Thoracic aorta (tissue), 2 donors: ENCODE data around the gene GPRC5A. TPM values are rescaled to one million over a fixed set of nuclear protein-coding genes. Genes with fewer than 3 reads are reported as not detected.

Experiments
- ATAC-seq: fragments of 150-250 bp; one replicate; pipeline ENCODE4 v1.8.0; 2017; ENCODE audit warnings: low read depth; ENCODE audit not compliant: insufficient number of reproducible peaks, low FRiP score
- DNase-seq: peaks from one replicate; pipeline ENCODE4 v3.0.0-alpha.2; 2020; ENCODE audit warnings: low spot score
- H3K27ac ChIP-seq, 2 donors: fragments of 200-600 bp; sonication (generic); 1 replicate in 1 of 2; 2 replicates in 1 of 2; pipeline ENCODE4 v1.5.1; 2016; ENCODE audit warnings: mild to moderate bottlenecking in 2 of 2, moderate library complexity in 2 of 2
- H3K27me3 ChIP-seq: fragments of 200-600 bp; sonication (generic); replicated peaks from 2 replicates; pipeline ENCODE4 v1.6.0; 2016; ENCODE audit warnings: mild to moderate bottlenecking; ENCODE audit not compliant: insufficient read depth
- H3K36me3 ChIP-seq: fragments of 200-600 bp; sonication (generic); one replicate; pipeline ENCODE4 v1.5.1; 2016
- H3K4me1 ChIP-seq, 2 donors: fragments of 200-600 bp; sonication (generic); 1 replicate in 1 of 2; 2 replicates in 1 of 2; pipeline versions ENCODE4 v1.5.1 to v1.6.0; 2016; ENCODE audit warnings: low read depth in 2 of 2, mild to moderate bottlenecking in 1 of 2; ENCODE audit not compliant: control insufficient read depth in 1 of 2
- H3K4me3 ChIP-seq: fragments of 200-600 bp; sonication (generic); 2 replicates; pipeline ENCODE4 v1.5.1; 2016; ENCODE audit warnings: mild to moderate bottlenecking
- H3K9me3 ChIP-seq: fragments of 200-600 bp; sonication (generic); 2 replicates; pipeline ENCODE4 v1.5.1; 2016
- total RNA-seq, 2 donors: library from RNA; depleted of rRNA; stranded (reverse); fragments of >200 nt; gene quantifications; one replicate each; pipeline versions ENCODE4 v1.1.0 to v1.2.3, GENCODE V29; 2016
- TF ChIP-seq, protein P1 (sequence below): fragments of 200-600 bp; sonication (generic); IDR thresholded peaks from one replicate; pipeline ENCODE4 v1.5.1; 2019; ENCODE audit warnings: antibody characterized with exemption

The GPRC5A gene
- total RNA-seq, 2 donors from 2014 or later: 42.8 to 123 TPM

DNA sequence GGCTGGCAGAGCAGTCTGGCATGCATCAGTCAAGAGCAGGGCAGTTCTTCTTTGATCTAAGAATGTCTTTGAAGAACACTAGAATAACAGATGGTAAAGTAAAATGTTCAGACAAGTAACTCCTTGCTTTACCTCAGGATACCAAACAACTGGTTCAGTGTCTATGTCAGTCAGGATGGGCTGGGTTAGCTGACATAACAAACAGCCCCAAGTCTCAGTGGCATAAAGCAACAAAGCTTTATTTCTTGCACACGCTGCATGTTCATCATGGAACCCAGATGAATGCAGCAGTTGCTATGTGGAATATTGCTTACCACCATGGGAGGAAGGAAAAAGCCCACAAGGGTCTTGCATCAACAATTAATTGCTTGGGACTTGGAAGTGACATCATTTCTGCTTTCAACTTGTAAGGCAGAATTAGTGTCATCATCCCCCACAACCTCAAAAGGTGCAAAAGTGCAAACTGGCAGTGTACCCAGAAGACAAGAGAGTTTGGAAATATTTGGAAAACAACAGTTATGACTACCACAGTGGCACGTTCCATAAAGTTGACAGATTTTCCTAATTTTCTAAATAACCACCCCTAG lies 39.4 kb downstream of the GPRC5A start:
- TF ChIP-seq, protein P1, sequence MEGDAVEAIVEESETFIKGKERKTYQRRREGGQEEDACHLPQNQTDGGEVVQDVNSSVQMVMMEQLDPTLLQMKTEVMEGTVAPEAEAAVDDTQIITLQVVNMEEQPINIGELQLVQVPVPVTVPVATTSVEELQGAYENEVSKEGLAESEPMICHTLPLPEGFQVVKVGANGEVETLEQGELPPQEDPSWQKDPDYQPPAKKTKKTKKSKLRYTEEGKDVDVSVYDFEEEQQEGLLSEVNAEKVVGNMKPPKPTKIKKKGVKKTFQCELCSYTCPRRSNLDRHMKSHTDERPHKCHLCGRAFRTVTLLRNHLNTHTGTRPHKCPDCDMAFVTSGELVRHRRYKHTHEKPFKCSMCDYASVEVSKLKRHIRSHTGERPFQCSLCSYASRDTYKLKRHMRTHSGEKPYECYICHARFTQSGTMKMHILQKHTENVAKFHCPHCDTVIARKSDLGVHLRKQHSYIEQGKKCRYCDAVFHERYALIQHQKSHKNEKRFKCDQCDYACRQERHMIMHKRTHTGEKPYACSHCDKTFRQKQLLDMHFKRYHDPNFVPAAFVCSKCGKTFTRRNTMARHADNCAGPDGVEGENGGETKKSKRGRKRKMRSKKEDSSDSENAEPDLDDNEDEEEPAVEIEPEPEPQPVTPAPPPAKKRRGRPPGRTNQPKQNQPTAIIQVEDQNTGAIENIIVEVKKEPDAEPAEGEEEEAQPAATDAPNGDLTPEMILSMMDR: no peak
- Histone ChIP-seq H3K27ac (no peak overlapping the region), H3K36me3 (peaks cover 4% of the 10 kb centered on the region), H3K9me3 (no peaks in the 10 kb centered on the region), H3K4me1 (no peaks in the 10 kb centered on the region), H3K27me3 (no peaks in the 10 kb centered on the region), H3K4me3 (no peak overlapping the region)
- DNase-seq: no peak
- no peak for ATAC-seq

DNA sequence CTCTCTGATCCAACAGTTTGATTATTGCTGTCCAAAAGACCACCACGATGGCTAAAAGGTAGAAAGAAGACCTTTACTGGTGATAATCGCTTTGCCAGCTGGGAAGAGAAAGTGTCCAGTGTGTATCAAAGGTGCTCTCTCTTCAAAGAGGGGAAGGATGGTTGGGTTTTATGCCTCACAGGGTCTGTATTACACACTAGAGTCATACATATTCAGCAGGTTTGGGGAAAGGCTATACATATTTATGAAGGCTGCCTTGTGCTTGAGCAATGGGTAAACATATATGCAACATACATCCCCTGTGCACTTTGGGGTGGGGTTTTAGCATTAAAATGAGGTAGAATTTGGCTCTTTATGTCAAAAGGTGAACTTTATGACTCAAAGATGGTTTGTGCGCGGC lies 42.4 kb downstream of the GPRC5A start:
- no peak overlapping the region for H3K27ac ChIP-seq
- H3K4me3 ChIP-seq: no peak overlapping the region
- ATAC-seq (no peak), DNase-seq (no peak)
- H3K27me3 ChIP-seq: no peaks in the 10 kb centered on the region
- peaks cover 4% of the 10 kb centered on the region for H3K36me3 ChIP-seq
- TF ChIP-seq, protein P1: no peak
- no peaks in the 10 kb centered on the region for H3K9me3 ChIP-seq
- no peaks in the 10 kb centered on the region for H3K4me1 ChIP-seq

DNA sequence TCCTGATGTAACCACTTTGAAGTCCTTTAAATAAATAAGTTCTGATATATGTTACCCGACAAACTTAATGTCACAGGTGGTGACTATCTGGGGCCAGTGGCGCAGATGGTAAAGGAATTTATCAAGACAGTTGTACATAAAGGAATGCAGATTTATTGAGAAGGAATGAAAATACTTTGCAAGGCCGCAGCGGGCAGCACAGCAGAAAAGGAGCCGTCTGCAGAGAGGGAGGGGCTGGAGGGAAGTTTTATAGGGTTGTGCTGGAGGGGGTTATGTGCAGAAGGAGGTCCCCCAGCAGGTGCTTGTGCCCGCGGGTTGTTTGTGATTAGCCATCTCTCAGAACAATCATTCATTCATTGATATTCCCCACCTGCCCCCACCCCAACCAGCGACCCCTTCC lies 43.2 kb downstream of the GPRC5A start:
- H3K27ac ChIP-seq: no peak overlapping the region
- H3K4me3 ChIP-seq: no peak overlapping the region
- H3K9me3 ChIP-seq: no peaks in the 10 kb centered on the region
- DNase-seq (no peak), ATAC-seq (no peak)
- TF ChIP-seq, protein P1: no peak
- no peaks in the 10 kb centered on the region for H3K4me1 ChIP-seq
- H3K36me3 ChIP-seq: peaks cover 4% of the 10 kb centered on the region
- no peaks in the 10 kb centered on the region for H3K27me3 ChIP-seq

DNA sequence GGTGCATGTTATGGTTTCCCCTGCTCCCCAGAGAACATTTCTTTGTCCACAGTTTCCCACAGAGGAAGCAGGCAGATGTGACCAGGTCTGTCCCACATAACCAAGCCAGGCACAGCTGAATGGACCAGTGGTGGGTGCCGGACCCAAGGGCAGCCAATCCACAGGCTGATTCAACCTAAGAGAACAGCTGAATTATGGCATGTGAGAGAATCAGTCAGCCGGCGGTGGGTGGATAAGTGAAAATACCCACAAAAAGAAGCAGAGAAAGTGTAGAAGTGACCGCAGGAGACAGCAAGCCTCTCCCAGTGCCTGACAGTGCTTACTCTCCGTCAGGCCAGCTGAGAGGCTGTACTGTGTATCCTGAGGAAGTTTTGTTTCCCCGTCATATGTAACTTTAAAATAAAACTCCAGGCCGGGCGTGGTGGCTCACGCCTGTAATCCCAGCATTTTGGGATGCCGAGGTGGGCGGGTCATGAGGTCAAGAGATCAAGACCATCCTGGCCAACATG lies 45.7 kb downstream of the GPRC5A start:
- no peak for ATAC-seq
- H3K4me1 ChIP-seq: no peaks in the 10 kb centered on the region
- no peak for DNase-seq

DNA sequence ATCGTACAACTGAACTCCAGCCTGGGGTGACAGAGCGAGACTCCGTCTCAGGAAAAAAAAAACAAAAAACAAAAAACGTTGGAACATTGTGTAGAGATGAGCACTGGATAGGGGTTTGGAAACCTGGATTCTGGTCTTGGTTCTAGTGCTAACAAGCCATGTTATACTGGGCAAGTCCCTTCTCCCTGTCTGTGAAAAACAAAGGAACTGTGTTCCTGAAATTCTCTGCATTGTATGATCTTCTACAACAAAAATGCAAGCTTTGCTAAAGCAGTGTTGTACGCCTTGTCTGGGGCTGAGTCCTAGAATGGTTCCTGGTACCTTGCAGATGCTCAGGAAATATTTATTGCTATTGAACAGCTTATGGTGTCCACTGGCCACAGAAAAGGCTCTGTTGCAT lies 47.2 kb downstream of the GPRC5A start:
- DNase-seq (no peak), ATAC-seq (no peak)
- TF ChIP-seq, protein P1: no peak
- no peaks in the 10 kb centered on the region for H3K9me3 ChIP-seq
- H3K4me3 ChIP-seq: no peak overlapping the region
- no peak overlapping the region for H3K27ac ChIP-seq
- H3K27me3 ChIP-seq: no peaks in the 10 kb centered on the region
- peaks cover 4% of the 10 kb centered on the region for H3K36me3 ChIP-seq
- no peaks in the 10 kb centered on the region for H3K4me1 ChIP-seq

More for the DNA sequence above, 45.7 kb downstream of the GPRC5A start:
- H3K27me3 ChIP-seq: no peaks in the 10 kb centered on the region
- H3K27ac ChIP-seq: no peak overlapping the region
- H3K4me3 ChIP-seq: no peak overlapping the region
- H3K9me3 ChIP-seq: no peaks in the 10 kb centered on the region
- peaks cover 4% of the 10 kb centered on the region for H3K36me3 ChIP-seq
- TF ChIP-seq, protein P1: no peak
